PC-3 (cell line): ENCODE results near the gene PATL1. TPM values are rescaled to one million over a fixed set of nuclear protein-coding genes. Genes with fewer than 3 reads are reported as not detected.

Source experiments
- ATAC-seq: fragments of 200-7000 bp; cut with Tn5 transposase; 2 replicates; pipeline ENCODE4 v1.9.1; 2020; ENCODE audit warnings: mild to moderate bottlenecking, moderate library complexity
- BruUV-seq: library from RNA; stranded (reverse); fragments of 400-500 nt; replicated peaks from 2 replicates; lab custom pipeline; 2021; lab: Mats Ljungman, UMichigan
- CTCF ChIA-PET: fragments of 300-600 bp; sonication (Branson Sonifier 250); formaldehyde crosslinking; loops from one replicate; lab custom pipeline; 2022; ENCODE audit warnings: antibody characterized with exemption; lab: Charles Lee
- POLR2A ChIA-PET: fragments of 300-600 bp; sonication (Branson Sonifier 250); formaldehyde crosslinking; loops from one replicate; lab custom pipeline; 2022; ENCODE audit warnings: antibody characterized with exemption; ENCODE audit not compliant: unreplicated experiment; lab: Charles Lee
- DNase-seq: peaks from one replicate; pipeline ENCODE4 v3.0.0-alpha.2; 2015
- H2AFZ ChIP-seq: fragments of 300-600 bp; sonication (generic); 2 replicates; pipeline ENCODE4 v1.6.0; 2016; ENCODE audit warnings: antibody characterized with exemption, low read length
- H3F3A ChIP-seq: fragments of 300-600 bp; sonication (generic); one replicate; pipeline ENCODE4 v1.6.0; 2017; ENCODE audit warnings: antibody characterized with exemption, low read length, control low read depth, mild to moderate bottlenecking; ENCODE audit not compliant: unreplicated experiment
- H3K27ac ChIP-seq: fragments of 300-600 bp; sonication (generic); 2 replicates; pipeline ENCODE4 v1.5.1; 2016; ENCODE audit warnings: mild to moderate bottlenecking, low read length
- H3K27me3 ChIP-seq: fragments of 300-600 bp; sonication (generic); 2 replicates; pipeline ENCODE4 v1.6.1; 2016; ENCODE audit warnings: low read length, mixed read lengths
- H3K36me3 ChIP-seq: fragments of 300-600 bp; sonication (generic); 2 replicates; pipeline ENCODE4 v1.6.1; 2016; ENCODE audit warnings: low read depth, mixed run types, low read length, mixed read lengths
- H3K4me1 ChIP-seq: fragments of 300-600 bp; sonication (generic); 2 replicates; pipeline ENCODE4 v1.5.1; 2016; ENCODE audit warnings: low read length; ENCODE audit not compliant: insufficient read depth
- H3K4me2 ChIP-seq: fragments of 300-600 bp; sonication (generic); 2 replicates; pipeline ENCODE4 v1.6.0; 2016; ENCODE audit warnings: low read length
- H3K4me3 ChIP-seq: fragments of 300-600 bp; sonication (generic); 2 replicates; pipeline ENCODE4 v1.5.1; 2016; ENCODE audit warnings: mild to moderate bottlenecking, low read length, mixed read lengths
- H3K79me2 ChIP-seq: fragments of 300-600 bp; sonication (generic); 2 replicates; pipeline ENCODE4 v1.6.1; 2017; ENCODE audit warnings: low read length, mixed read lengths
- H3K9ac ChIP-seq: fragments of 300-600 bp; sonication (generic); 2 replicates; pipeline ENCODE4 v1.6.0; 2016; ENCODE audit warnings: mild to moderate bottlenecking, low read length
- H3K9me2 ChIP-seq: fragments of 300-600 bp; sonication (generic); replicated peaks from 2 replicates; pipeline ENCODE4 v1.6.1; 2016; ENCODE audit warnings: mixed run types, low read length, mixed read lengths
- H3K9me3 ChIP-seq: fragments of 300-600 bp; sonication (generic); 2 replicates; pipeline ENCODE4 v1.6.1; 2016; ENCODE audit warnings: low read length, mixed read lengths
- H4K20me1 ChIP-seq: fragments of 300-600 bp; sonication (generic); 2 replicates; pipeline ENCODE4 v1.6.1; 2016; ENCODE audit warnings: low read length, mixed read lengths
- EZH2 ChIP-seq: fragments of 300-600 bp; sonication (generic); IDR thresholded peaks from one replicate; pipeline ENCODE4 v1.6.1; 2017; ENCODE audit warnings: antibody characterized with exemption, mild to moderate bottlenecking, low read length; ENCODE audit not compliant: unreplicated experiment
- EZH2phosphoT487 ChIP-seq: fragments of 300-600 bp; sonication (generic); IDR thresholded peaks from 2 replicates; pipeline ENCODE4 v1.6.1; 2018; ENCODE audit warnings: mild to moderate bottlenecking, antibody characterized with exemption, low read length, borderline replicate concordance
- intact Hi-C: fragments of 100-400 bp; cut with micrococcal nuclease; formaldehyde crosslinking; loops from 2 replicates; pipeline ENCODE4 v1.9.0; 2023
- total RNA-seq: library from RNA; depleted of rRNA; stranded (reverse); fragments of >200 nt; gene quantifications from 2 replicates; pipeline ENCODE4 v1.2.3, GENCODE V29; 2014
- TF ChIP-seq, protein P1 (sequence below): fragments of 300-600 bp; sonication (generic); conservative IDR thresholded peaks from 2 replicates; pipeline ENCODE4 v1.5.1; 2017; ENCODE audit warnings: antibody characterized with exemption, low read depth, mild to moderate bottlenecking, low read length

Gene PATL1
- total RNA-seq, 1 experiment from 2014 or later: 18.1 TPM

DNA sequence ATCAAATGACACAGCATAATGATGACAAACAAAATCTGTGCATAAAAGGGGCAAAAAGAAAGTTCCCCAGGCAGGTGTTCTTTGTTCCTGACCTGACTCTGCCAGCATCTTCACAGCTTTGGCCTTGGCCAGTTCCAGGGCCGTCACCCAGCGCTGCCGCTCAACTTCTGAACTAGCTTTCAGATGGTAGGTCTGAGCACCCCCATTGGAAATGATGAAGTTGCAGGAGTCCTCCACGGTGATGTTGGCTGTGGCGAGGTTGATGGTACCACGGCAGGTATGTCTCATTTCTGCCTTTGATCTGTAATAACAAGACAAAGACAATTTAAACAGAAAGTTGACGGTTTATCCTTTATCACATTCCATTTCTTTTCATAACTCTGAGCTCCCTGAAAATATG, 58.5 kb downstream of the PATL1 start:
- TF ChIP-seq EZH2phosphoT487 (no peak), EZH2 (no peak)
- TF ChIP-seq, protein P1, sequence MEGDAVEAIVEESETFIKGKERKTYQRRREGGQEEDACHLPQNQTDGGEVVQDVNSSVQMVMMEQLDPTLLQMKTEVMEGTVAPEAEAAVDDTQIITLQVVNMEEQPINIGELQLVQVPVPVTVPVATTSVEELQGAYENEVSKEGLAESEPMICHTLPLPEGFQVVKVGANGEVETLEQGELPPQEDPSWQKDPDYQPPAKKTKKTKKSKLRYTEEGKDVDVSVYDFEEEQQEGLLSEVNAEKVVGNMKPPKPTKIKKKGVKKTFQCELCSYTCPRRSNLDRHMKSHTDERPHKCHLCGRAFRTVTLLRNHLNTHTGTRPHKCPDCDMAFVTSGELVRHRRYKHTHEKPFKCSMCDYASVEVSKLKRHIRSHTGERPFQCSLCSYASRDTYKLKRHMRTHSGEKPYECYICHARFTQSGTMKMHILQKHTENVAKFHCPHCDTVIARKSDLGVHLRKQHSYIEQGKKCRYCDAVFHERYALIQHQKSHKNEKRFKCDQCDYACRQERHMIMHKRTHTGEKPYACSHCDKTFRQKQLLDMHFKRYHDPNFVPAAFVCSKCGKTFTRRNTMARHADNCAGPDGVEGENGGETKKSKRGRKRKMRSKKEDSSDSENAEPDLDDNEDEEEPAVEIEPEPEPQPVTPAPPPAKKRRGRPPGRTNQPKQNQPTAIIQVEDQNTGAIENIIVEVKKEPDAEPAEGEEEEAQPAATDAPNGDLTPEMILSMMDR: no peak
- peaks cover 68% of the 10 kb centered on the region for H3K79me2 ChIP-seq
- no peak overlapping the region for H3K4me2 ChIP-seq
- peaks cover 31% of the 10 kb centered on the region for H3K4me1 ChIP-seq
- ATAC-seq (no peak), DNase-seq (no peak)
- no peak overlapping the region for H3K27ac ChIP-seq
- H3K36me3 ChIP-seq: peaks cover 54% of the 10 kb centered on the region
- intact Hi-C loops: no loop called here
- H3K9me2 ChIP-seq: no peaks in the 10 kb centered on the region
- H3F3A ChIP-seq: no peaks in the 10 kb centered on the region
- no peaks in the 10 kb centered on the region for H3K9me3 ChIP-seq
- no peaks in the 10 kb centered on the region for H3K27me3 ChIP-seq
- no peak overlapping the region for H3K9ac ChIP-seq
- BruUV-seq: no TSS peak
- H3K4me3 ChIP-seq: no peak overlapping the region
- peaks cover 33% of the 10 kb centered on the region for H4K20me1 ChIP-seq
- no peak overlapping the region for H2AFZ ChIP-seq
- POLR2A ChIA-PET: no interaction called here
- CTCF ChIA-PET: no interaction called here

GRCh38 chr11:59607703-59608454, 61.0 kb downstream of the PATL1 start:
- H3K4me2 ChIP-seq: no peak overlapping the region

More at GRCh38 chr11:59607703-59608454, 61.0 kb downstream of the PATL1 start:
- Histone ChIP-seq H3K9me3 (no peaks in the 10 kb centered on the region), H4K20me1 (peaks cover 16% of the 10 kb centered on the region), H3K9ac (no peak overlapping the region), H3K4me3 (no peak overlapping the region), H3K4me1 (peaks cover 14% of the 10 kb centered on the region), H3K27me3 (no peaks in the 10 kb centered on the region), H3K36me3 (peaks cover 56% of the 10 kb centered on the region), H2AFZ (no peak overlapping the region), H3K9me2 (no peaks in the 10 kb centered on the region), H3K27ac (no peak overlapping the region), H3K79me2 (peaks cover 45% of the 10 kb centered on the region), H3F3A (no peaks in the 10 kb centered on the region)
- DNase-seq (no peak), ATAC-seq (no peak)
- intact Hi-C loops: no loop called here
- no peak for TF ChIP-seq EZH2phosphoT487
- TF ChIP-seq, protein P1: no peak
- no peak for TF ChIP-seq EZH2
- POLR2A ChIA-PET: no interaction called here
- CTCF ChIA-PET: no interaction called here
- no TSS peak for BruUV-seq
